Natural killer cell (primary cell): ENCODE results near the gene LCMT2. TPM values are rescaled to one million over a fixed set of nuclear protein-coding genes. Genes with fewer than 3 reads are reported as not detected.
A peak's percentile ranks its signal among the peaks of the same experiment; 100 is the strongest.

Experiments
- ATAC-seq, 3 donors: fragments of 150-1000 bp in 2 of 3; fragments of 200-7000 bp in 1 of 3; cut with Tn5 transposase; 1 replicate in 1 of 3; 2 replicates in 2 of 3; pipeline ENCODE4 v1.10.0; 2021; ENCODE audit warnings: mild to moderate bottlenecking in 2 of 3, moderate library complexity in 2 of 3
- DNase-seq, 2 donors: peaks; one replicate each; pipeline versions ENCODE4 v3.0.0 to v3.0.0-alpha.2; 2013 to 2021; ENCODE audit warnings: mixed read lengths in 1 of 2
- H3K27ac ChIP-seq: one replicate; pipeline ENCODE4 v1.5.1; 2013; ENCODE audit warnings: mild to moderate bottlenecking, low read length
- H3K27me3 ChIP-seq: one replicate; pipeline ENCODE4 v1.6.1; 2013; ENCODE audit warnings: low read length; ENCODE audit not compliant: control insufficient read depth, insufficient read depth
- H3K36me3 ChIP-seq: one replicate; pipeline ENCODE4 v1.6.1; 2013; ENCODE audit warnings: low read length; ENCODE audit not compliant: control insufficient read depth, insufficient read depth
- H3K4me1 ChIP-seq: one replicate; pipeline ENCODE4 v1.6.1; 2013; ENCODE audit warnings: low read length; ENCODE audit not compliant: control insufficient read depth, insufficient read depth
- H3K4me3 ChIP-seq: one replicate; pipeline ENCODE4 v1.5.1; 2013; ENCODE audit warnings: low read length
- H3K9me3 ChIP-seq: one replicate; pipeline ENCODE4 v1.6.1; 2013; ENCODE audit warnings: low read length; ENCODE audit not compliant: control insufficient read depth, insufficient read depth
- H3K27ac Mint-ChIP-seq, 2 donors: one replicate each; pipeline ENCODE4 v1.8.0; 2022; ENCODE audit warnings: mild to moderate bottlenecking in 2 of 2, mixed read lengths in 2 of 2, moderate library complexity in 1 of 2
- H3K27me3 Mint-ChIP-seq, 2 donors: one replicate each; pipeline ENCODE4 v1.8.0; 2022; ENCODE audit warnings: low read depth in 2 of 2, mixed read lengths in 2 of 2
- H3K36me3 Mint-ChIP-seq: one replicate; pipeline ENCODE4 v1.8.0; 2022; ENCODE audit warnings: mixed read lengths
- H3K4me1 Mint-ChIP-seq, 2 donors: one replicate each; pipeline ENCODE4 v1.8.0; 2022; ENCODE audit warnings: mixed read lengths in 2 of 2
- H3K4me3 Mint-ChIP-seq: one replicate; pipeline ENCODE4 v1.8.0; 2022; ENCODE audit warnings: mild to moderate bottlenecking, moderate library complexity, mixed read lengths
- H3K9me3 Mint-ChIP-seq, 2 donors: one replicate each; pipeline ENCODE4 v1.8.0; 2022; ENCODE audit warnings: mixed read lengths in 2 of 2
- WGBS: methylation state at CpG from one replicate; pipeline ENCODE4 v1.1.7; 2013; ENCODE audit warnings: missing lambda C conversion rate; ENCODE audit not compliant: insufficient coverage; 5-methylcytosine and 5-hydroxymethylcytosine counted together
- intact Hi-C: fragments of 100-400 bp; cut with micrococcal nuclease; formaldehyde crosslinking; loops from one replicate; pipeline ENCODE4 v1.14.2; 2022
- total RNA-seq, 4 donors: library from RNA; stranded (reverse); fragments of 120-200 nt in 1 of 4; gene quantifications; one replicate each; pipeline versions ENCODE4 v1.2.3 to v1.2.4, GENCODE V29; 2013 to 2022
- TF ChIP-seq, protein P1 (sequence below): fragments of 200-600 bp; IDR thresholded peaks from one replicate; pipeline ENCODE4 v1.8.0; 2022; ENCODE audit warnings: antibody characterized with exemption

The LCMT2 gene
- total RNA-seq, 3 donors from 2014 or later (not counting 1 experiment from before 2014, with no cell fraction given) = 8.0 to 12.6 (median 10.2) TPM

DNA sequence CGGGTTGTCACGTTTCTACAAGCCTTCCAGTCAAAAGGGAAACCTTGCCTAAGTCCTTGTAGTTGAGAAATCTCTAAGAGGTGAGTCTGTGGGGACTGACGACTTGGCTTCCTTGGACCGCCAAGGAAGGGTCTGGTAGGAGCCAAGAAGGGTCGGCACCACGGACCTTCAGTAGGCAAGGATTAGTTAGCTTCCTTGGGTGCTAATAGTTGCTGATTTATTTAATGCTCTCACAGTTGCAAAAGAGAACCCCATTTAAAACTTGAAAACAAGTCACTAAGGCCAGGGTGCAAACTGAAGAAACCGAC is 361 bp upstream of the LCMT2 start:
- Mint-ChIP-seq H3K36me3 (no peaks in the 10 kb centered on the region), H3K9me3 (no peaks in the 10 kb centered on the region), H3K27me3 (no peaks in the 10 kb centered on the region), H3K27ac (peak overlapping the region; percentile 98 to 99), H3K4me1 (peaks cover 40 to 42% of the 10 kb centered on the region in 2 donors), H3K4me3 (peak overlapping the region; percentile 95)
- H3K27me3 ChIP-seq = no peaks in the 10 kb centered on the region
- peak overlapping the region; percentile 92 for H3K4me3 ChIP-seq
- WGBS = 3% methylated on average over 7 of the region's 7 CpGs
- intact Hi-C loops = loop anchor here (1.0 kb wide), 1 partner anchor 40 kb away; no protein-coding TSS in a partner anchor
- ATAC-seq = peak; percentile 3 to 16 (median 6)
- H3K9me3 ChIP-seq = no peaks in the 10 kb centered on the region
- DNase-seq = no peak
- H3K4me1 ChIP-seq = peaks cover 18% of the 10 kb centered on the region
- TF ChIP-seq, protein P1, sequence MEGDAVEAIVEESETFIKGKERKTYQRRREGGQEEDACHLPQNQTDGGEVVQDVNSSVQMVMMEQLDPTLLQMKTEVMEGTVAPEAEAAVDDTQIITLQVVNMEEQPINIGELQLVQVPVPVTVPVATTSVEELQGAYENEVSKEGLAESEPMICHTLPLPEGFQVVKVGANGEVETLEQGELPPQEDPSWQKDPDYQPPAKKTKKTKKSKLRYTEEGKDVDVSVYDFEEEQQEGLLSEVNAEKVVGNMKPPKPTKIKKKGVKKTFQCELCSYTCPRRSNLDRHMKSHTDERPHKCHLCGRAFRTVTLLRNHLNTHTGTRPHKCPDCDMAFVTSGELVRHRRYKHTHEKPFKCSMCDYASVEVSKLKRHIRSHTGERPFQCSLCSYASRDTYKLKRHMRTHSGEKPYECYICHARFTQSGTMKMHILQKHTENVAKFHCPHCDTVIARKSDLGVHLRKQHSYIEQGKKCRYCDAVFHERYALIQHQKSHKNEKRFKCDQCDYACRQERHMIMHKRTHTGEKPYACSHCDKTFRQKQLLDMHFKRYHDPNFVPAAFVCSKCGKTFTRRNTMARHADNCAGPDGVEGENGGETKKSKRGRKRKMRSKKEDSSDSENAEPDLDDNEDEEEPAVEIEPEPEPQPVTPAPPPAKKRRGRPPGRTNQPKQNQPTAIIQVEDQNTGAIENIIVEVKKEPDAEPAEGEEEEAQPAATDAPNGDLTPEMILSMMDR = no peak
- H3K36me3 ChIP-seq = peaks cover 5% of the 10 kb centered on the region
- H3K27ac ChIP-seq = peak overlapping the region; percentile 94

DNA sequence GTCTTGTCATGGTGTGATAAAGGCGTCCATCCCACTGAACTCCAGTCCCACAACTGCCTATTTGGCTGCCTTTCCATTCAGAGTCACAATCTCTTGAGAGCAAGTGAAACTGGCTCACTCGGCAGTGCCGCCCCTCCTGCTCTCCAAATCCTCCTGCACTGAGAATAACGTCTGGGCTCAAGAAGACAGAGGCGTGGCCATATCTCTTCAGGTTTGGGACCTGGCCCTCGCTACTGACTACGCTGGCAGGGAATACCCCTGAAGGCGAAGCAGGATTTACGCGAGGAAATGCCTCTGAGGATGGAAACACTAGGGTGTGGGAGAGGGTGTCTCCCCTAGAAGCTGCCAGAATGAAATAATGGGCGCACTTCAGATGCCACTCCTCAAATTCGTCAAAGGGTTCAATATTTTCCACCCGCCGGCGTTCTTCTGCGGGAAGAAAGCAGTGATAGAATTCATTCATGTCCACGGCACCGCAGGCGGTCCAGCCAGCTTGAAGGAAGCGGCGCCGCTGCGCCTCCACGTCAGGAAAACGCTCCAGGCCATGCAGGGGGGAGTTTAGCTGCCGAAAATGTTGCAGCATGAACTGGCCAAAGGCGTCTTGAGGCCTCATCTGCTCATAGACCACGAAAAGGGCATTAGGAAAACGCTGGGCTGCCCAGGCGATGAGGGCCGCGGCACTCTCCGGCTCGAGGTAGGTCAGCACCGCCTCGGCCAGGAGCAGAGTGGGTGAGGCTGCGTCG is 985 bp downstream of the LCMT2 start:
- Mint-ChIP-seq H3K27me3 (no peaks in the 10 kb centered on the region), H3K4me3 (peak overlapping the region; percentile 95), H3K4me1 (peaks cover 40 to 42% of the 10 kb centered on the region in 2 donors), H3K9me3 (no peaks in the 10 kb centered on the region), H3K36me3 (no peaks in the 10 kb centered on the region), H3K27ac (peak overlapping the region; percentile 98 to 99)
- WGBS = 33% methylated on average over 38 of the region's 38 CpGs
- Histone ChIP-seq H3K4me3 (peak overlapping the region; percentile 92), H3K27ac (peak overlapping the region; percentile 94), H3K4me1 (peaks cover 18% of the 10 kb centered on the region), H3K27me3 (no peaks in the 10 kb centered on the region), H3K36me3 (peaks cover 3% of the 10 kb centered on the region), H3K9me3 (no peaks in the 10 kb centered on the region)
- intact Hi-C loops = no loop called here
- ATAC-seq (no peak), DNase-seq (no peak)
- TF ChIP-seq, protein P1 = no peak

DNA sequence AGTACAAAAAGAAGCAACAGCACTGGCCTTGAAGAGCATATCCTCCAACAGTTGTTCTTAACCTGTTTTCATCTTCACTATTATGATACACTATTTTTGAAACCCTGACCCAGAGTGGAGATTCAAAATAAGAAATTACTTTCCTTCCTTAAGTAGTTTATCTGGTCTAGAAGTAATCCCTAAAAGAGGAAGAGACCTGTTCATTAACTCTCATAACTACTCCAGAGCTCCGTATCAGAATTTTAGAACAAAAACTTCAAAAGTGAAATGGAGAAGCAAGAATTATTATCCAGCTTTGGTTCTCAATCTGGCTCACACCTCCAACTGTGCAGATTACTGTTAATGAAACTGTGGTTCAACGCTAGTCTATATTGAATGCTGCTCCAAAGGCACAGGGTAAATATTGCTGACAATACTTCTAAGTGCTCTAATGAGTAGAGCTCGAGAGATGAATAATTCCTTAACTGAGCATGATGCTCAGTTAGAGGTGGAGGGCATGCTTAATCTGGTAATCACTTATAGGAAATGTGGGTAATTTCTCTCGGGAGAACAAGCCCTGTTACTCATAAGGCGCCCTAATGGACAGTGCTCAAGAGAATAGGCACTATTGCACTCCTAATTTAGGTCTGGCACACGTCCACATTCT is 5.2 kb downstream of the LCMT2 start:
- WGBS = 75% methylated on average over 5 of the region's 6 CpGs

More for the DNA sequence above, 5.2 kb downstream of the LCMT2 start:
- Histone ChIP-seq H3K27ac (no peak overlapping the region), H3K4me1 (peaks cover 14% of the 10 kb centered on the region), H3K36me3 (peaks cover 3% of the 10 kb centered on the region), H3K9me3 (no peaks in the 10 kb centered on the region), H3K4me3 (no peak overlapping the region), H3K27me3 (no peaks in the 10 kb centered on the region)
- intact Hi-C loops = no loop called here
- no peak for DNase-seq
- TF ChIP-seq, protein P1 = no peak
- ATAC-seq = no peak
- H3K4me3 Mint-ChIP-seq = no peak overlapping the region
- peaks cover 5% of the 10 kb centered on the region in 2 donors for H3K27me3 Mint-ChIP-seq
- H3K27ac Mint-ChIP-seq = no peak overlapping the region
- H3K4me1 Mint-ChIP-seq = peaks cover 24 to 27% of the 10 kb centered on the region in 2 donors
- no peaks in the 10 kb centered on the region for H3K36me3 Mint-ChIP-seq
- H3K9me3 Mint-ChIP-seq = no peaks in the 10 kb centered on the region
